ENCODE data around the gene PKNOX2. TPM values are rescaled to one million over a fixed set of nuclear protein-coding genes. Genes with fewer than 3 reads are reported as not detected.

Gene PKNOX2
- total RNA-seq, 1 experiment from 2014 or later, result not detected

- no peak for DNase-seq (ENCODE audit: low read depth)
Observed at GRCh38 chr11:125312812-125313211, 148.3 kb downstream of the PKNOX2 start.

GRCh38 chr11:125313271-125314219, 149.0 kb downstream of the PKNOX2 start:
- peak; percentile 16 for DNase-seq (ENCODE audit: low read depth)

- no peak for DNase-seq (ENCODE audit: low read depth)
Observed at GRCh38 chr11:125314276-125315078, 149.9 kb downstream of the PKNOX2 start.

- no peak for DNase-seq (ENCODE audit: low read depth)
Observed at GRCh38 chr11:125315079-125315740, 150.7 kb downstream of the PKNOX2 start.

GRCh38 chr11:125317416-125317815, 152.9 kb downstream of the PKNOX2 start:
- DNase-seq (ENCODE audit: low read depth), result no peak

- DNase-seq (ENCODE audit: low read depth), result no peak
Observed at GRCh38 chr11:125319649-125320048, 155.1 kb downstream of the PKNOX2 start.

GRCh38 chr11:125320347-125321076, 156.0 kb downstream of the PKNOX2 start:
- no peak for DNase-seq (ENCODE audit: low read depth)

GRCh38 chr11:125322289-125322688, 157.7 kb downstream of the PKNOX2 start:
- DNase-seq (ENCODE audit: low read depth), result no peak

GRCh38 chr11:125325196-125325595, 160.6 kb downstream of the PKNOX2 start:
- DNase-seq (ENCODE audit: low read depth), result no peak

- DNase-seq (ENCODE audit: low read depth), result no peak
Observed at GRCh38 chr11:125326126-125326525, 161.6 kb downstream of the PKNOX2 start.

GRCh38 chr11:125327518-125328224, 163.1 kb downstream of the PKNOX2 start:
- no peak for DNase-seq (ENCODE audit: low read depth)

- no peak for DNase-seq (ENCODE audit: low read depth)
Observed at GRCh38 chr11:125328225-125328580, 163.7 kb downstream of the PKNOX2 start.

GRCh38 chr11:125329786-125330185, 165.2 kb downstream of the PKNOX2 start:
- no peak for DNase-seq (ENCODE audit: low read depth)

GRCh38 chr11:125330462-125331325, 166.1 kb downstream of the PKNOX2 start:
- DNase-seq (ENCODE audit: low read depth), result no peak

GRCh38 chr11:125331357-125332035, 166.9 kb downstream of the PKNOX2 start:
- no peak for DNase-seq (ENCODE audit: low read depth)

GRCh38 chr11:125332821-125333220, 168.3 kb downstream of the PKNOX2 start:
- DNase-seq (ENCODE audit: low read depth), result no peak

- no peak for DNase-seq (ENCODE audit: low read depth)
Observed at GRCh38 chr11:125333354-125334073, 169.0 kb downstream of the PKNOX2 start.

GRCh38 chr11:125335106-125335505, 170.6 kb downstream of the PKNOX2 start:
- no peak for DNase-seq (ENCODE audit: low read depth)

All from M059J (cell line).